ENCODE results near the gene LMNA.

LMNA gene

GRCh38 chr1:156134716-156135435 lies 20.4 kb downstream of the LMNA start:
- Mint-ChIP-seq H3K27ac (no peak overlapping the region), H3K4me3 (no peak overlapping the region)

GRCh38 chr1:156135930-156136871 lies 21.7 kb downstream of the LMNA start:
- ATAC-seq (no peak), DNase-seq (ENCODE audit: low spot score in 2 of 2) (no peak)
- peaks cover 12% of the 10 kb centered on the region for H3K4me1 Mint-ChIP-seq
- H3K4me3 Mint-ChIP-seq, result no peak overlapping the region
- H3K27ac Mint-ChIP-seq, result peak overlapping the region; percentile 73
- peaks cover 100% of the 10 kb centered on the region for H3K36me3 Mint-ChIP-seq
- H3K9me3 Mint-ChIP-seq, result no peaks in the 10 kb centered on the region

More at GRCh38 chr1:156134716-156135435, 20.4 kb downstream of the LMNA start:
- Mint-ChIP-seq H3K4me1 (peaks cover 14% of the 10 kb centered on the region), H3K36me3 (peaks cover 100% of the 10 kb centered on the region), H3K9me3 (no peaks in the 10 kb centered on the region)
- no peak for DNase-seq (ENCODE audit: low spot score in 2 of 2)
- no peak for ATAC-seq

- no peak for DNase-seq (ENCODE audit: low spot score in 2 of 2)
- Mint-ChIP-seq H3K27ac (peak overlapping the region; percentile 73), H3K4me1 (peaks cover 14% of the 10 kb centered on the region), H3K36me3 (peaks cover 99% of the 10 kb centered on the region), H3K9me3 (no peaks in the 10 kb centered on the region), H3K4me3 (no peak overlapping the region)
- no peak for ATAC-seq
Observed at GRCh38 chr1:156136970-156137483, 22.5 kb downstream of the LMNA start.

GRCh38 chr1:156138458-156138867 lies 24.0 kb downstream of the LMNA start:
- H3K4me1 Mint-ChIP-seq, result peaks cover 14% of the 10 kb centered on the region
- no peak for ATAC-seq
- H3K27ac Mint-ChIP-seq, result no peak overlapping the region
- no peaks in the 10 kb centered on the region for H3K9me3 Mint-ChIP-seq
- H3K36me3 Mint-ChIP-seq, result peaks cover 85% of the 10 kb centered on the region
- DNase-seq (ENCODE audit: low spot score in 2 of 2), result no peak
- no peak overlapping the region for H3K4me3 Mint-ChIP-seq

GRCh38 chr1:156140879-156141707 lies 26.6 kb downstream of the LMNA start:
- no peaks in the 10 kb centered on the region for H3K9me3 Mint-ChIP-seq
- peaks cover 21% of the 10 kb centered on the region for H3K4me1 Mint-ChIP-seq
- peak; percentile 23 for ATAC-seq
- peak in 1 of 2 donors; percentile 72 for DNase-seq (ENCODE audit: low spot score in 2 of 2)
- H3K36me3 Mint-ChIP-seq, result peaks cover 70% of the 10 kb centered on the region
- H3K4me3 Mint-ChIP-seq, result no peak overlapping the region
- H3K27ac Mint-ChIP-seq, result peak overlapping the region; percentile 79

GRCh38 chr1:156143765-156144489 lies 29.4 kb downstream of the LMNA start:
- no peak overlapping the region for H3K4me3 Mint-ChIP-seq
- ATAC-seq, result no peak

GRCh38 chr1:156144742-156145141 lies 30.2 kb downstream of the LMNA start:
- no peaks in the 10 kb centered on the region for H3K9me3 Mint-ChIP-seq
- H3K4me1 Mint-ChIP-seq, result peaks cover 45% of the 10 kb centered on the region
- ATAC-seq (no peak), DNase-seq (ENCODE audit: low spot score in 2 of 2) (no peak)
- peak overlapping the region; percentile 91 for H3K27ac Mint-ChIP-seq
- H3K36me3 Mint-ChIP-seq, result peaks cover 41% of the 10 kb centered on the region
- H3K4me3 Mint-ChIP-seq, result no peak overlapping the region

More at GRCh38 chr1:156143765-156144489, 29.4 kb downstream of the LMNA start:
- Mint-ChIP-seq H3K27ac (no peak overlapping the region), H3K36me3 (peaks cover 49% of the 10 kb centered on the region), H3K4me1 (peaks cover 37% of the 10 kb centered on the region), H3K9me3 (no peaks in the 10 kb centered on the region)
- no peak for DNase-seq (ENCODE audit: low spot score in 2 of 2)

GRCh38 chr1:156145650-156146019 lies 31.1 kb downstream of the LMNA start:
- DNase-seq (ENCODE audit: low spot score in 2 of 2) (no peak), ATAC-seq (no peak)
- Mint-ChIP-seq H3K4me3 (peak overlapping the region; percentile 68), H3K36me3 (peaks cover 37% of the 10 kb centered on the region), H3K4me1 (peaks cover 53% of the 10 kb centered on the region), H3K9me3 (no peaks in the 10 kb centered on the region), H3K27ac (peak overlapping the region; percentile 91)

- DNase-seq (ENCODE audit: low spot score in 2 of 2) (peak in 1 of 2 donors; percentile 67), ATAC-seq (peak; percentile 79)
- Mint-ChIP-seq H3K4me1 (peaks cover 53% of the 10 kb centered on the region), H3K4me3 (peak overlapping the region; percentile 68), H3K27ac (peak overlapping the region; percentile 91), H3K36me3 (peaks cover 32% of the 10 kb centered on the region), H3K9me3 (no peaks in the 10 kb centered on the region)
Observed at GRCh38 chr1:156146020-156146768, 31.7 kb downstream of the LMNA start.

- H3K4me1 Mint-ChIP-seq, result peaks cover 52% of the 10 kb centered on the region
- peak overlapping the region; percentile 68 for H3K4me3 Mint-ChIP-seq
Observed at GRCh38 chr1:156146769-156147405, 32.4 kb downstream of the LMNA start.

GRCh38 chr1:156148216-156148615 lies 33.7 kb downstream of the LMNA start:
- H3K27ac Mint-ChIP-seq, result peak overlapping the region; percentile 94
- H3K9me3 Mint-ChIP-seq, result no peaks in the 10 kb centered on the region
- DNase-seq (ENCODE audit: low spot score in 2 of 2), result no peak
- peak; percentile 22 for ATAC-seq
- H3K4me1 Mint-ChIP-seq, result peaks cover 65% of the 10 kb centered on the region
- peak overlapping the region; percentile 46 for H3K4me3 Mint-ChIP-seq
- H3K36me3 Mint-ChIP-seq, result peaks cover 30% of the 10 kb centered on the region

More at GRCh38 chr1:156146769-156147405, 32.4 kb downstream of the LMNA start:
- ATAC-seq, result no peak
- H3K27ac Mint-ChIP-seq, result peak overlapping the region; percentile 91
- peaks cover 27% of the 10 kb centered on the region for H3K36me3 Mint-ChIP-seq
- no peak for DNase-seq (ENCODE audit: low spot score in 2 of 2)
- H3K9me3 Mint-ChIP-seq, result no peaks in the 10 kb centered on the region

- ATAC-seq, result no peak
- H3K9me3 Mint-ChIP-seq, result no peaks in the 10 kb centered on the region
- H3K36me3 Mint-ChIP-seq, result peaks cover 25% of the 10 kb centered on the region
- H3K4me3 Mint-ChIP-seq, result no peak overlapping the region
- H3K4me1 Mint-ChIP-seq, result peaks cover 80% of the 10 kb centered on the region
- DNase-seq (ENCODE audit: low spot score in 2 of 2), result no peak
- peak overlapping the region; percentile 94 for H3K27ac Mint-ChIP-seq
Observed at GRCh38 chr1:156149374-156150332, 35.1 kb downstream of the LMNA start.

Data from stimulated activated effector memory CD8-positive, alpha-beta T cell treated with anti-CD3 and anti-CD28 coated beads, Interleukin-12 subunit alpha, Interleukin-12 subunit beta, amount 100 ng/mL, for 72 hours (primary cell).